Keratinocyte (primary cell): Measurements from ENCODE around the gene BANP. TPM values are rescaled to one million over a fixed set of nuclear protein-coding genes. Genes with fewer than 3 reads are reported as not detected.

Experiments used
- DNase-seq: peaks from one replicate; pipeline ENCODE4 v3.0.0-alpha.2; 2011; ENCODE audit warnings: low read depth, missing footprints, low spot score
- FAIRE-seq: peaks from 2 replicates; lab custom pipeline; 2011; peaks lifted over from hg19 to GRCh38; lab: Jason Lieb, UNC
- H2AFZ ChIP-seq: 2 replicates; pipeline ENCODE4 v1.6.0; 2012; ENCODE audit warnings: low read length, control low read depth, inconsistent platforms; ENCODE audit not compliant: control insufficient read depth
- H3K27ac ChIP-seq: 2 replicates; pipeline ENCODE4 v1.5.1; 2011; ENCODE audit warnings: low read length; ENCODE audit not compliant: control insufficient read depth, insufficient read depth
- H3K27me3 ChIP-seq: 3 replicates; pipeline ENCODE4 v1.6.0; 2011; ENCODE audit warnings: low read length; ENCODE audit not compliant: control insufficient read depth, insufficient read depth; ENCODE audit errors: extremely low read depth
- H3K36me3 ChIP-seq, 2 experiments: 2 replicates in 1 of 2; 3 replicates in 1 of 2; pipeline ENCODE4 v1.5.1; 2011; ENCODE audit warnings: low read length in 2 of 2, mild to moderate bottlenecking in 1 of 2; ENCODE audit not compliant: control insufficient read depth in 2 of 2, insufficient read depth in 2 of 2; ENCODE audit errors: extremely low read depth in 1 of 2
- H3K4me1 ChIP-seq: 3 replicates; pipeline ENCODE4 v1.5.1; 2011; ENCODE audit warnings: low read length; ENCODE audit not compliant: control insufficient read depth, insufficient read depth; ENCODE audit errors: extremely low read depth
- H3K4me2 ChIP-seq: 3 replicates; pipeline ENCODE4 v1.6.0; 2011; ENCODE audit warnings: low read depth, low read length; ENCODE audit not compliant: control insufficient read depth, insufficient read depth; ENCODE audit errors: extremely low read depth
- H3K4me3 ChIP-seq, 3 experiments: fragments of 200-600 bp in 1 of 3; sonication (generic) in 1 of 3; 2 replicates in 2 of 3; 3 replicates in 1 of 3; pipeline ENCODE4 v1.5.1; 2011 to 2016; ENCODE audit warnings: low read length in 3 of 3, mild to moderate bottlenecking in 3 of 3, control low read depth in 2 of 3, inconsistent platforms in 1 of 3, low read depth in 1 of 3, mixed read lengths in 1 of 3, mixed run types in 1 of 3, moderate library complexity in 1 of 3; ENCODE audit not compliant: control insufficient read depth in 2 of 3, insufficient read depth in 2 of 3; ENCODE audit errors: extremely low read depth in 1 of 3
- H3K79me2 ChIP-seq: 2 replicates; pipeline ENCODE4 v1.6.0; 2012; ENCODE audit warnings: low read length; ENCODE audit not compliant: control insufficient read depth, insufficient read depth
- H3K9ac ChIP-seq: 3 replicates; pipeline ENCODE4 v1.6.0; 2011; ENCODE audit warnings: low read length; ENCODE audit not compliant: control insufficient read depth, insufficient read depth; ENCODE audit errors: extremely low read depth
- H3K9me1 ChIP-seq: 3 replicates; pipeline ENCODE4 v1.6.0; 2011; ENCODE audit warnings: low read length; ENCODE audit not compliant: control insufficient read depth, insufficient read depth; ENCODE audit errors: extremely low read depth
- H3K9me3 ChIP-seq: 2 replicates; pipeline ENCODE4 v1.5.1; 2012; ENCODE audit warnings: low read depth, low read length; ENCODE audit not compliant: control insufficient read depth
- H4K20me1 ChIP-seq: 3 replicates; pipeline ENCODE4 v1.6.0; 2011; ENCODE audit warnings: low read length; ENCODE audit not compliant: control insufficient read depth, insufficient read depth; ENCODE audit errors: extremely low read depth
- EZH2 ChIP-seq: IDR thresholded peaks from one replicate; pipeline ENCODE4 v1.6.1; 2012; ENCODE audit warnings: inconsistent platforms, mild to moderate bottlenecking, low read length, moderate library complexity
- dilution Hi-C: fragments of 300-500 bp; cut with MboI; formaldehyde crosslinking; loops from one replicate; pipeline ENCODE4 v1.7.0; 2020; ENCODE audit warnings: low sequenced_read_pairs; ENCODE audit not compliant: extremely low pct_ligation_motif_present
- polyA plus RNA-seq, 5 experiments: library from polyadenylated mRNA; depleted of rRNA in 3 of 5; stranded (reverse) in 3 of 5; stranded (forward) in 1 of 5; unstranded in 1 of 5; fragments of >200 nt; gene quantifications; 1 replicate in 1 of 5; 2 replicates in 3 of 5; 3 replicates in 1 of 5; pipeline versions ENCODE4 v1.2.1 to v1.2.3, GENCODE V29; 2011 to 2012; ENCODE audit warnings: missing spikeins in 2 of 5, low read depth in 1 of 5, low replicate concordance in 1 of 5
- TF ChIP-seq, protein P1 (sequence below), 3 experiments: IDR thresholded peaks in 1 of 3; conservative IDR thresholded peaks in 1 of 3; optimal IDR thresholded peaks in 1 of 3; 2 replicates in 2 of 3; 3 replicates in 1 of 3; pipeline versions ENCODE3 to v1.5.1; 2011; ENCODE audit warnings: low read length in 3 of 3, mild to moderate bottlenecking in 3 of 3, moderate library complexity in 2 of 3, control low read depth in 1 of 3, inconsistent platforms in 1 of 3; ENCODE audit not compliant: insufficient read depth in 2 of 3; ENCODE audit errors: extremely low read depth in 1 of 3

The BANP gene
- polyA plus RNA-seq, 1 donor (not counting 4 experiments of a cell fraction or from before 2014, with no cell fraction given) = 10.8 TPM

DNA sequence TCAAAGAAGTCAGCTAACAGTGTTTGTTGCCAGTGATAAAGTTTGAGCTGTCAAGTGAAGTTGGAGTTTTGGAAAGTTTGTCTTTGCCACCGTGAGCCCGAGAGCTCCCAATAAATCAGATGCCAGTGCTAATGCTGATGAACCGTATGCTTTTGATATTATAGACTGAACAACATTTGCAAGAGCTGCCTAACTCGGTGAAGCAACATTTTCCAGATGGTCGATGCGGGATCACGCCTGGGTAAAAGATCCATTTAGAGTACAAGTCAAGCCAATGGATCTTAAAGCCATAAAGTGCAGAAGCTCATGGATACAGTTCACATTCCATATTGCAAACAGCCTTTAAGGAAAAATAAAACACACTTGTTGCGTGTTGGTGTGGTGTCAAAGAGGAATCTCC is 9.6 kb downstream of the BANP start:
- H3K79me2 ChIP-seq = peaks cover 86% of the 10 kb centered on the region
- no peak for FAIRE-seq
- H3K4me3 ChIP-seq = no peak overlapping the region
- no peak for TF ChIP-seq EZH2
- TF ChIP-seq, protein P1, sequence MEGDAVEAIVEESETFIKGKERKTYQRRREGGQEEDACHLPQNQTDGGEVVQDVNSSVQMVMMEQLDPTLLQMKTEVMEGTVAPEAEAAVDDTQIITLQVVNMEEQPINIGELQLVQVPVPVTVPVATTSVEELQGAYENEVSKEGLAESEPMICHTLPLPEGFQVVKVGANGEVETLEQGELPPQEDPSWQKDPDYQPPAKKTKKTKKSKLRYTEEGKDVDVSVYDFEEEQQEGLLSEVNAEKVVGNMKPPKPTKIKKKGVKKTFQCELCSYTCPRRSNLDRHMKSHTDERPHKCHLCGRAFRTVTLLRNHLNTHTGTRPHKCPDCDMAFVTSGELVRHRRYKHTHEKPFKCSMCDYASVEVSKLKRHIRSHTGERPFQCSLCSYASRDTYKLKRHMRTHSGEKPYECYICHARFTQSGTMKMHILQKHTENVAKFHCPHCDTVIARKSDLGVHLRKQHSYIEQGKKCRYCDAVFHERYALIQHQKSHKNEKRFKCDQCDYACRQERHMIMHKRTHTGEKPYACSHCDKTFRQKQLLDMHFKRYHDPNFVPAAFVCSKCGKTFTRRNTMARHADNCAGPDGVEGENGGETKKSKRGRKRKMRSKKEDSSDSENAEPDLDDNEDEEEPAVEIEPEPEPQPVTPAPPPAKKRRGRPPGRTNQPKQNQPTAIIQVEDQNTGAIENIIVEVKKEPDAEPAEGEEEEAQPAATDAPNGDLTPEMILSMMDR (optimal IDR thresholded peaks at IDR 0.05 in 1 of 3, IDR thresholded peaks at IDR 0.05 in 1 of 3, conservative IDR thresholded peaks at IDR 0.05 in 1 of 3; ENCODE audit: extremely low read depth in 1 of 3, insufficient read depth in 2 of 3, low read length in 3 of 3) = no peak
- no peaks in the 10 kb centered on the region for H3K9me1 ChIP-seq
- no peak overlapping the region for H2AFZ ChIP-seq
- no peaks in the 10 kb centered on the region for H3K27me3 ChIP-seq
- H3K9me3 ChIP-seq = no peaks in the 10 kb centered on the region
- H3K36me3 ChIP-seq = peaks cover 1 to 11% of the 10 kb centered on the region in 2 experiments
- no peaks in the 10 kb centered on the region for H4K20me1 ChIP-seq
- H3K9ac ChIP-seq = no peak overlapping the region
- H3K4me1 ChIP-seq = peaks cover 13% of the 10 kb centered on the region
- H3K27ac ChIP-seq = no peak overlapping the region
- dilution Hi-C loops = no loop called here
- DNase-seq = no peak
- H3K4me2 ChIP-seq = no peak overlapping the region

DNA sequence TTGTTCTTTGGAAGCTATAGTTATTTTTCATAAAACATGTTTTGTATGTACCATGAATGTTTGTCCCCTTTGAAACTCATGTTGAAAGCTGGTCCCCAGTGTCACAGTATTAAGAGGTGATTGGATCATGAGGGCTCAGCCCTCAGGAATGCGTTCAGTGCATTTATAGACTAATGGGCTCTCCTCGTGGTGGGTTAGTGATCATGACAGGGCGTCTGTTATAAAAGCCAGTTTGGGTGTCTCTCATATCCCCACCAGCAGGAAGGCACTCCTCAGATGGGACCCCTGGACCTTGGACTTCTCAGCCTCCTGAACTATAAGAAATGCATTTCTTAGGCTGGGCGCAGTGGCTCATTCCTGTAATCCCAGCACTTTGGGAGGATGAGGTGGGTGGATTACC is 10.4 kb downstream of the BANP start:
- H3K9me3 ChIP-seq = no peaks in the 10 kb centered on the region
- H3K36me3 ChIP-seq = peaks cover 0 to 11% of the 10 kb centered on the region in 2 experiments
- FAIRE-seq = no peak
- H4K20me1 ChIP-seq = no peaks in the 10 kb centered on the region
- dilution Hi-C loops = no loop called here
- TF ChIP-seq, protein P1 (optimal IDR thresholded peaks at IDR 0.05 in 1 of 3, IDR thresholded peaks at IDR 0.05 in 1 of 3, conservative IDR thresholded peaks at IDR 0.05 in 1 of 3; ENCODE audit: extremely low read depth in 1 of 3, insufficient read depth in 2 of 3, low read length in 3 of 3) = no peak
- no peak for TF ChIP-seq EZH2
- H3K27me3 ChIP-seq = no peaks in the 10 kb centered on the region
- H3K79me2 ChIP-seq = peaks cover 87% of the 10 kb centered on the region
- DNase-seq = no peak
- no peak overlapping the region for H3K9ac ChIP-seq
- no peak overlapping the region for H2AFZ ChIP-seq
- H3K27ac ChIP-seq = no peak overlapping the region
- H3K9me1 ChIP-seq = no peaks in the 10 kb centered on the region
- no peak overlapping the region for H3K4me2 ChIP-seq
- no peak overlapping the region for H3K4me3 ChIP-seq
- peaks cover 21% of the 10 kb centered on the region for H3K4me1 ChIP-seq
